Measurements from ENCODE around the gene CCDC12. TPM values are rescaled to one million over a fixed set of nuclear protein-coding genes. Genes with fewer than 3 reads are reported as not detected.

CCDC12 gene
- total RNA-seq, 1 experiment from 2014 or later = 27.0 TPM

GRCh38 chr3:46987319-46987742, 10.8 kb upstream of the CCDC12 start:
- Histone ChIP-seq H3K9me3 (replicated peaks) (no peaks in the 10 kb centered on the region), H3K36me3 (no peaks in the 10 kb centered on the region), H3K27me3 (replicated peaks) (no peaks in the 10 kb centered on the region), H3K27ac (no peak overlapping the region), H3K4me3 (no peak overlapping the region), H3K4me1 (replicated peaks) (no peaks in the 10 kb centered on the region)
- DNase-seq (ENCODE audit: low read depth in 1 of 2, low spot score in 2 of 2) = no peak

- Histone ChIP-seq H3K4me3 (no peak overlapping the region), H3K27ac (no peak overlapping the region), H3K36me3 (no peaks in the 10 kb centered on the region), H3K27me3 (replicated peaks) (no peaks in the 10 kb centered on the region), H3K9me3 (replicated peaks) (no peaks in the 10 kb centered on the region), H3K4me1 (replicated peaks) (no peaks in the 10 kb centered on the region)
- DNase-seq (ENCODE audit: low read depth in 1 of 2, low spot score in 2 of 2) = no peak
Measured at GRCh38 chr3:46986782-46987310, 10.3 kb upstream of the CCDC12 start.

GRCh38 chr3:46986055-46986730, 9.6 kb upstream of the CCDC12 start:
- no peaks in the 10 kb centered on the region for H3K4me1 ChIP-seq (replicated peaks)
- no peaks in the 10 kb centered on the region for H3K27me3 ChIP-seq (replicated peaks)
- no peaks in the 10 kb centered on the region for H3K9me3 ChIP-seq (replicated peaks)
- no peak overlapping the region for H3K4me3 ChIP-seq
- H3K27ac ChIP-seq = no peak overlapping the region
- no peak for DNase-seq (ENCODE audit: low read depth in 1 of 2, low spot score in 2 of 2)
- no peaks in the 10 kb centered on the region for H3K36me3 ChIP-seq

- Histone ChIP-seq H3K27ac (no peak overlapping the region), H3K4me3 (no peak overlapping the region), H3K36me3 (no peaks in the 10 kb centered on the region), H3K4me1 (replicated peaks) (no peaks in the 10 kb centered on the region), H3K9me3 (replicated peaks) (no peaks in the 10 kb centered on the region), H3K27me3 (replicated peaks) (no peaks in the 10 kb centered on the region)
- DNase-seq (ENCODE audit: low read depth in 1 of 2, low spot score in 2 of 2) = no peak
Measured at GRCh38 chr3:46985588-46985987, 9.0 kb upstream of the CCDC12 start.

- H3K9me3 ChIP-seq (replicated peaks) = no peaks in the 10 kb centered on the region
- H3K27ac ChIP-seq = no peak overlapping the region
- no peak for DNase-seq (ENCODE audit: low read depth in 1 of 2, low spot score in 2 of 2)
- H3K4me1 ChIP-seq (replicated peaks) = peaks cover 4% of the 10 kb centered on the region
- H3K27me3 ChIP-seq (replicated peaks) = no peaks in the 10 kb centered on the region
- H3K36me3 ChIP-seq = no peaks in the 10 kb centered on the region
- H3K4me3 ChIP-seq = no peak overlapping the region
Measured at GRCh38 chr3:46984591-46985459, 8.3 kb upstream of the CCDC12 start.

- no peaks in the 10 kb centered on the region for H3K27me3 ChIP-seq (replicated peaks)
- H3K36me3 ChIP-seq = no peaks in the 10 kb centered on the region
- peaks cover 14% of the 10 kb centered on the region for H3K4me1 ChIP-seq (replicated peaks)
- no peaks in the 10 kb centered on the region for H3K9me3 ChIP-seq (replicated peaks)
- H3K27ac ChIP-seq = no peak overlapping the region
- no peak overlapping the region for H3K4me3 ChIP-seq
- DNase-seq (ENCODE audit: low read depth in 1 of 2, low spot score in 2 of 2) = no peak
Measured at GRCh38 chr3:46982546-46982945, 6.0 kb upstream of the CCDC12 start.

- peaks cover 19% of the 10 kb centered on the region for H3K4me1 ChIP-seq (replicated peaks)
- DNase-seq (ENCODE audit: low read depth in 1 of 2, low spot score in 2 of 2) = no peak
Measured at GRCh38 chr3:46981932-46982471, 5.5 kb upstream of the CCDC12 start.

GRCh38 chr3:46979958-46980497, 3.5 kb upstream of the CCDC12 start:
- H3K27me3 ChIP-seq (replicated peaks) = no peaks in the 10 kb centered on the region
- H3K9me3 ChIP-seq (replicated peaks) = no peaks in the 10 kb centered on the region
- H3K4me1 ChIP-seq (replicated peaks) = peaks cover 23% of the 10 kb centered on the region
- DNase-seq (ENCODE audit: low read depth in 1 of 2, low spot score in 2 of 2) = no peak
- no peak overlapping the region for H3K27ac ChIP-seq
- H3K4me3 ChIP-seq = peak overlapping the region; percentile 48
- peaks cover 7% of the 10 kb centered on the region for H3K36me3 ChIP-seq

More at GRCh38 chr3:46981932-46982471, 5.5 kb upstream of the CCDC12 start:
- Histone ChIP-seq H3K4me3 (no peak overlapping the region), H3K27me3 (replicated peaks) (no peaks in the 10 kb centered on the region), H3K27ac (no peak overlapping the region), H3K36me3 (no peaks in the 10 kb centered on the region), H3K9me3 (replicated peaks) (no peaks in the 10 kb centered on the region)

GRCh38 chr3:46978985-46979944, 2.7 kb upstream of the CCDC12 start, which contains the start of gene NBEAL2:
NBEAL2 (plus strand) TSS chr3:46979666; CDS start chr3:46979862, 196 bp downstream.
- Histone ChIP-seq H3K9me3 (replicated peaks) (no peaks in the 10 kb centered on the region), H3K4me1 (replicated peaks) (peaks cover 23% of the 10 kb centered on the region), H3K27me3 (replicated peaks) (no peaks in the 10 kb centered on the region), H3K27ac (no peak within 1 kb of the TSS), H3K4me3 (peak within 1 kb of the TSS; percentile 48), H3K36me3 (peaks cover 10% of the 10 kb centered on the region)
- peak; percentile 76 to 92 for DNase-seq (ENCODE audit: low read depth in 1 of 2, low spot score in 2 of 2)

GRCh38 chr3:46978381-46978780, 1.8 kb upstream of the CCDC12 start:
- H3K27me3 ChIP-seq (replicated peaks) = no peaks in the 10 kb centered on the region
- no peaks in the 10 kb centered on the region for H3K9me3 ChIP-seq (replicated peaks)
- DNase-seq (ENCODE audit: low read depth in 1 of 2, low spot score in 2 of 2) = no peak

GRCh38 chr3:46977811-46978195, 1.3 kb upstream of the CCDC12 start:
- H3K9me3 ChIP-seq (replicated peaks) = no peaks in the 10 kb centered on the region
- H3K4me1 ChIP-seq (replicated peaks) = peaks cover 23% of the 10 kb centered on the region
- H3K27ac ChIP-seq = no peak overlapping the region
- peaks cover 12% of the 10 kb centered on the region for H3K36me3 ChIP-seq
- H3K4me3 ChIP-seq = no peak overlapping the region
- no peak for DNase-seq (ENCODE audit: low read depth in 1 of 2, low spot score in 2 of 2)
- no peaks in the 10 kb centered on the region for H3K27me3 ChIP-seq (replicated peaks)

More at GRCh38 chr3:46978381-46978780, 1.8 kb upstream of the CCDC12 start:
- H3K36me3 ChIP-seq = peaks cover 12% of the 10 kb centered on the region
- peaks cover 23% of the 10 kb centered on the region for H3K4me1 ChIP-seq (replicated peaks)
- H3K27ac ChIP-seq = no peak overlapping the region
- H3K4me3 ChIP-seq = no peak overlapping the region

GRCh38 chr3:46974421-46975171, 1.9 kb downstream of the CCDC12 start:
- H3K27ac ChIP-seq = no peak overlapping the region
- no peaks in the 10 kb centered on the region for H3K9me3 ChIP-seq (replicated peaks)
- DNase-seq (ENCODE audit: low read depth in 1 of 2, low spot score in 2 of 2) = no peak
- H3K36me3 ChIP-seq = peaks cover 12% of the 10 kb centered on the region
- H3K4me3 ChIP-seq = no peak overlapping the region
- peaks cover 17% of the 10 kb centered on the region for H3K4me1 ChIP-seq (replicated peaks)
- H3K27me3 ChIP-seq (replicated peaks) = no peaks in the 10 kb centered on the region
